RPMI7951 (cell line): ENCODE data around the gene PLK5. TPM values are rescaled to one million over a fixed set of nuclear protein-coding genes. Genes with fewer than 3 reads are reported as not detected.
A peak's percentile ranks its signal among the peaks of the same experiment; 100 is the strongest.
"Not testable (repeated sequence)": the region's sequence is repeated elsewhere in the genome, so short reads cannot be mapped to it uniquely, and the experiment has no call there.

Experiments used
- DNase-seq: peaks from one replicate; pipeline ENCODE4 v3.0.0-alpha.2; 2012; ENCODE audit warnings: low read depth
- total RNA-seq: library from RNA; depleted of rRNA; stranded (reverse); fragments of >200 nt; shearing (Covaris generic); gene quantifications from 2 replicates; pipeline ENCODE4 v1.2.3, GENCODE V29; 2014

Gene PLK5
- total RNA-seq, 1 experiment from 2014 or later: not detected

- no peak for DNase-seq
These were observed 32.6 kb upstream of the PLK5 start, which contains the start of gene REEP6 for GRCh38 chr19:1491114-1491848. TSS of gene REEP6 (plus strand) at chr19:1491181. CDS start at chr19:1491270, 89 bp downstream.

- DNase-seq: no peak
These were observed 32.1 kb upstream of the PLK5 start for GRCh38 chr19:1491849-1492170.

GRCh38 chr19:1492474-1493006 lies 31.3 kb upstream of the PLK5 start:
- DNase-seq: no peak

- no peak for DNase-seq
These were observed 29.6 kb upstream of the PLK5 start for GRCh38 chr19:1494115-1494815.

- no peak for DNase-seq
These were observed 28.7 kb upstream of the PLK5 start for GRCh38 chr19:1495051-1495798.

GRCh38 chr19:1495799-1496713 lies 27.8 kb upstream of the PLK5 start:
- DNase-seq: no peak

- no peak for DNase-seq
These were observed 26.9 kb upstream of the PLK5 start for GRCh38 chr19:1496714-1497577.

GRCh38 chr19:1497578-1498235 lies 26.2 kb upstream of the PLK5 start:
- no peak for DNase-seq

GRCh38 chr19:1499231-1499630 lies 24.6 kb upstream of the PLK5 start:
- DNase-seq: not testable (repeated sequence)

- no peak for DNase-seq
These were observed 22.7 kb upstream of the PLK5 start for GRCh38 chr19:1501200-1501595.

- no peak for DNase-seq
These were observed 21.3 kb upstream of the PLK5 start for GRCh38 chr19:1502433-1503088.

- DNase-seq: peak; percentile 13
These were observed 20.6 kb upstream of the PLK5 start for GRCh38 chr19:1503089-1503924.

GRCh38 chr19:1503925-1504773 lies 19.7 kb upstream of the PLK5 start:
- DNase-seq: no peak

- DNase-seq: no peak
These were observed 18.9 kb upstream of the PLK5 start for GRCh38 chr19:1505012-1505411.

GRCh38 chr19:1505991-1506881 lies 17.6 kb upstream of the PLK5 start:
- no peak for DNase-seq

GRCh38 chr19:1507192-1507660 lies 16.7 kb upstream of the PLK5 start:
- DNase-seq: no peak
